GM10847 (cell line): ENCODE results near the gene CHST3.

Source experiments
- POLR2A ChIP-seq: IDR thresholded peaks from 2 replicates; pipeline ENCODE4 v1.6.1; 2011; ENCODE audit not compliant: insufficient read length; ENCODE audit errors: extremely low read depth

Gene CHST3

DNA sequence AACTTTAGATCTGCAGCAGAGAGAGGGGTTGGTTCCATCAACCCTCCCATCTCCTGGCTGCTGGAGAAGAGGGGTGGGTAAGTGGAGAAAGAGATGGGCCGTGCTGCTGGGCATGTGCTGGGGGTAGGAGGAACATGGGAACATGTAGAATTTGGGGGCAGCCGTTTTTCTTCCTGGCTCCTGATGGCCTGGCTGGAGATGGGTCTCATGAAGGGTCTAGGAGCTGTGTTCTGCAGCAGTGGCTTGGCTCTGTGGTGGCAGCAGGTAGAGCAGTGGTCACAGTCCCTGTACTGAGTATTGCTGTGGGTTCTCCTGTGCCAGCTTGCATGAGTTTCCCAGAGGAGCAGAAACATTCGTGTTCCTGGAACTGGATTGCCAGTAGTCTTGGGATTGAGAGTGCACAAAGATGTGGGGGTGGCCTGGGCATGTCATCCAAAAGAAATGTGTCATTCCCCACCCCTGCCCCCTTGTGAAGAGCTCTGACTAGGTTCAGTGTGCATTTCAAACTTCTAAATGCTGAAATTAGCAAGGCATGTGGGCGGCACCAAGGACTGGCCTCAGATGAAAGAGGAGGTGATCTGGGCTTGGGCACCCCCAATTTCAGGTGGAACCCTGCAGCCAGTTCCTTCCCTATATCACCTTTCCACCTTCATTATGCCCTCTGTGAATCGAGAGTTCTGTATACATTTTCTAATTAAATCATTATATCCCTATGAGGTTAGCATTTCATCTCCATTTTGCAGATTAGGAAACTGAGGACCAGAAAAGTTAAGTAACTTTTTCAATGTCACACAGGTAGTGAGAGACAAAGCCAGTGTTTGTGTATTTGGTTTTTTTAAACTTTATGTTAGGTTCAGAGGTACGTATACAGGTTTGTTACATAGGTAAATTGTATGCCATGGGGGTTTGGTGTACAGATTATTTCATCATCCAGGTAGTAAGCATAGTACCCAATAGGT is 2.1 kb downstream of the CHST3 start:
- no peak for TF ChIP-seq POLR2A

GRCh38 chr10:71968553-71969474 is 4.6 kb downstream of the CHST3 start:
- TF ChIP-seq POLR2A: no peak

- no peak for TF ChIP-seq POLR2A
Measured at GRCh38 chr10:71969929-71970328, 5.7 kb downstream of the CHST3 start.

- no peak for TF ChIP-seq POLR2A
Measured at GRCh38 chr10:71970331-71970730, 6.1 kb downstream of the CHST3 start.

DNA sequence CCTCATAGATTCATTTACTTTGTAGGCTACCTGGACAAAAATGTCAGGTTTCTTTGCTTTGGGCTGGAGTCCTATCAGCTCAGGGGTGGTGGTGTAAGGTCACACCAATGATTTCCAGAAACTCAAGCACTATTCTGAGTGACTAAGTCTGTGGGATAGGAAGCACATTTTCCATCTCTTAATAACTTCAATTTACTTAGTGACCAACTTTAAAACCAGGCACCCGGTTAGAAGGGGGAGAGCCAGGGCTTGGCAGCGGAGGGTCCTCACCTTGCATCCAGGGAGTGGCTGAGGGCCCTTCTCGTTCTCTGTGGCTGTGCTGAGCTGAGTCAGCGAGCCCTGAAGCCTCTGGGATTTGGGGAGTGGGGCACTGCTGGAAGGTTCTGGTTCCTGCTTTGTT is 6.7 kb downstream of the CHST3 start:
- no peak for TF ChIP-seq POLR2A

DNA sequence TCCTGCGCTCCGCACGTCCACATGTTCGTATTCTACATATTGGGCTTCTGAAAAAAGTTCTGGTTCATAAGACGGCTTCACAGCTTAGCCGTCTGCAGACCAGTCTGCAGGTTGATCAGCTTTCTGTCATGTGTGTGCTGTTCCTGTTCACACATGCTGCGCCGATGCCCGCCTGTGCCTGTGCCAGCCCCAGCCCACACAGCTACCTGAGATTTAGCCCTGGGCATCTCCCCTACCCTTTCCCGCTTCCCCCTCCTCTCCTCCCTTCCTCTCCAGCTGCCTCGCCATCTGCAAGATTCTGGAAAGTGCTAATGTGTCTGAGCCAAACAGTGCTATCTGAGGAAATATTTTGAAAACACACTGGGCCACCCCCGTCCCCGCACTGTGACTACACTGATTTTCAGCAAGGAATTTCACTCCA is 7.1 kb downstream of the CHST3 start:
- TF ChIP-seq POLR2A: no peak

DNA sequence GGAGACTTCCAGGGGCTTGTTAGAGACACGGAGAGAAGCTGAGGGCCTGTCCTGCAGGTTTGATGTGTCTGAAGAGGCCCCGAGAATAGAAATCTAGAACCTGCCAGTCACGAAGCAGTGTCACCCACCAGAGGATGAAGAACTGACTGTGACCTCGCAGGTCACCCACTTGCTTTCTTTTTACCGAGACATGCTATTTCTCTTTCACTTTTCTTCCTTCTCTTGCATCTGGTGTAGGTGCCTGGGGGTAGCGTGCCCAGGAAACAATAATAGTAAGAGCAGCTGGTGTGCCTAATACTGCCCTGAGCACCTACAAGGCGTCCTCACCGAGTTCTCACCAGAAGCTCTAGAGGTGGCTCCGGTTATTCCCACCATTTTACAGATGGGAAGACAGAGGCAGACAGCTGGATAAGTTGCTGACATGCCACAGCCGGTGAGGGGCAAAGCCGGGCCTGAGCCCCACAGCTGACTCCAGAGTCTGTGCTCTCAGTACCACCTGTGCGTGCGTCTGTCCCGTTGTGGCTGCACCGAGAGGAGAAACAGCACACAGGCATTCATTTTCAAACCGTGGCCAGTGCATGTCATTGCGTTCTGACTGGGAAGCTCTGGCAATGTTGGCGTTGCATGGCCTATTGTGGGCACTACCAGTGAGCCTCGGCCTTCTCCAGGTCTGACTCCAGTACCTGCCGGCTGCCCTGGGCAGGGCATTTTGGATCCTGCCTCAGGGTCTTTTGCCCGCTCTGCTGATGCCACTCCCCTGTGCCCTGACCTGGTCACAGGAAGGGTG is 7.8 kb downstream of the CHST3 start:
- no peak for TF ChIP-seq POLR2A

- no peak for TF ChIP-seq POLR2A
Measured at GRCh38 chr10:71972746-71973695, 8.8 kb downstream of the CHST3 start.

DNA sequence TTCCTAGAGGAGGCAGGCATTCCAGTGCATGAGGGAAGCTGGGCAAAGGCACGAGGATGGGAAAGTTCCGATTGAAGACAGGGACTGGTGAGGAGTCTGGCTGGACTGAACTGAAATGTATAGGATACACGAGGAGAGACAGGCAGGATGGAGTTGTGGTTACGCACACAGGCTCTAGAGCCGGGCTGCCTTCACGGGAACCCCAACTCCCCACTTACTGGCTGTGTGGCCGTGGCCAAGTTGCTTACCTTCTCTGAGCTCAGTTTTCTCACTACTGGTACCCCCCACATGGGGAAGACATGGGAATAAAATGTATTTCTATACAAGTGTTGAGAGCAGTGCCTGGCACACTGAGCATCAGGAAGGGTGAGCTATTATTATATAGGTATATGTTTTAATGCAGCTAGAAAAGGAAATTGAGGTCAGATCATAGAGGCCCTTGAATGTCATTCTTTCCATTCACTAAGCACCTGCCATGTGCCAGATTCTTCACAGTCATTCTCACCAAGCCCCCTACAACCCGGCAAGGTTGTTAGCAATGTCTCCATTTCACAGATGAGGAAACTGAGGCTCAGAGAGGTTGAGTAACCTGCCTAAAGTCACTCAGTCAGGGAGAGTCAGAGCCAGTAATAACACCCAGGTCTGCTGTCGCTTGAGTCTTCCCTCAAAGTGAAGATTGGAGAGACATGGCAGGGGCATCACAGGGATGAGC is 9.7 kb downstream of the CHST3 start:
- no peak for TF ChIP-seq POLR2A

- no peak for TF ChIP-seq POLR2A
Measured at GRCh38 chr10:71974489-71975021, 10.4 kb downstream of the CHST3 start.

DNA sequence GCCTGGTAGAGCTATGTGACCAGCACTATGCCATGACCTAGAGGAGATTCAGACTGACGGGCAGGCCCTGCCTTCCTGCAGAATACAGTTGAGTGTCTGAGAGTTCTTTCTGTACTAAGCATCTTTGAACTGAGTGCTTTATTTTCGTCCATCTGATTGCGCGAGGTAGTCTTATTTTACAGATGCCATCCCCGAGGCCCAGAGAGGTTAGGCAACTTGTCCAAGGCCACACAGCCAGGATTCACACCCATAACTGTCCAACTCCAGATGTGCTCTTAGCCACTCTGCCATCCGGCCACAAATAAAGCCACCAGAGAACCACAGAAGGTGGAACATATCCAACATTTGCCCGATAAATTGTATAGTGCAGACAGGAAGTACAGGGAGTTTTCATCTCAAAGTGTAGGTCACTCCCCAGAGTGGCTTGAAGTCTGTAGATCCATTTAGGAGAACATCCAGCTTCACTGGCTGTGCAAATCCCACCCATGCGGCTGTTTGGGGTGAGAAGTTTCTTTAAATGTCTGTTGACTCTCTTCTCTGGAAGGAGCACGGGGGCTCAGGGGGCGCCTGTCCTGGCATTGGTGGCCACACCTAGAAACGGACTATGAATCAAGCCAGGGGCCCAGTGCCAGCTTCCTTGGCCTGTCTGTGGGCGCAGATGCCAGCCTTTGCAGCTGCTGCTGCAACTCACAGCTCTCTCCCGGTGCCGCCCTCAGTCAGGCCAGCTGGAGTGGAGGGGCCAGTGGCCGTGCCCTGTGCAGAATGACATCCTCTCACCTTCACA is 11.1 kb downstream of the CHST3 start:
- no peak for TF ChIP-seq POLR2A

DNA sequence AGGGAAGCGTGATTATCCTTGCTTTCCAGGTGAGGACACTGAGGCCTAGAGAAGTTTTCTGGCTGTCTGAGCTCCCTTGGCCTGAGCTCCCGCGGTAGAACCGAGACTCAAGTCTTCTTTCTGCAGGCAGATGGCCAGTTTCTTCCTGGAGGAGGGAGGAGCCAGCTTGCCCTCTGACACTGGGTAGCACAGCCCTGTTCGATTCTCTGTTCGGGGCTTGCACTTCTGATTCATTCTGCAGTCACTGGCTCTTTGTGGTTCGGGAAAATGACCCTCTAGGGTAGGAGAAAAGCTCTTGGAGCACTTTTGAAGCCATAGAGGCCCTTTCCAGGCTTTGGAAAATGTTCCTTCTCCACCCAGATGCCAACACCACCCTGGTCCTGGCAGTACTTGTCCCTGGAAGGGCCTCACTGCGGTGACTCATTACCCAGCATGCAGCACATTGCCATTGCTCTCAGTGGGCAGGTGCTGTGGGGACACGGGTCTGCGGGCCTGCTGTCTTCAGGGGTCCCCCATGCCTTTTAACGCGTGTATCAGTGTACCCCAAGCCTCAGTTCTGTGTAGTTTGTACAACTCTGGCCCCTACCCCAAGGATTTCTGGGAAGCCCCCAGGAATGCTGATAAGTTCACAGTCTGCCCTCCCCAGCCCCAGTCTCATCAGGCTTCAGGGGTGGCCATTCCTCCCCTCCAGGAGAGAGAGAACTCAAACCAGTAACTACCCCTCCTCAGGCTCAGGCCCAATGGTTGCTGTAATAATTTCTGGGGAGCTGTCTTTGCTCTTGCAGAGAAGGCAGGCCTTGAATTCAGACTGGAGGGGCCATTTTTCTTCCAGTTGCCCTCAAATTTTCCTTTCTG is 11.9 kb downstream of the CHST3 start:
- TF ChIP-seq POLR2A: no peak

- TF ChIP-seq POLR2A: no peak
Measured at GRCh38 chr10:71978476-71978875, 14.3 kb downstream of the CHST3 start.
